Stimulated activated CD4-positive, alpha-beta T cell treated with anti-CD3 and anti-CD28 coated beads, TNF-alpha, amount 100 ng/mL, for 24 hours (primary cell): ENCODE data around the gene NHP2.
"Not testable (repeated sequence)": the region's sequence is repeated elsewhere in the genome, so short reads cannot be mapped to it uniquely, and the experiment has no call there.

Experiments
- DNase-seq, 3 experiments: peaks; one replicate each; pipeline ENCODE4 v3.0.0-alpha.2; 2020; ENCODE audit warnings: low read depth in 3 of 3

NHP2 gene

GRCh38 chr5:178153530-178154340 is at the start of gene NHP2:
Gene NHP2, minus strand, starts transcription at chr5:178153885. Its CDS starts 68 bp downstream, at chr5:178153817.
- DNase-seq = peak; percentile 96 to 99 (median 98)

GRCh38 chr5:178202541-178202940 is 48.9 kb upstream of the NHP2 start:
- no peak for DNase-seq

GRCh38 chr5:178201927-178202235 is 48.2 kb upstream of the NHP2 start:
- no peak for DNase-seq

- DNase-seq = no peak
Measured at GRCh38 chr5:178201221-178201926, 47.7 kb upstream of the NHP2 start.

- DNase-seq = no peak
Measured at GRCh38 chr5:178199581-178200434, 46.1 kb upstream of the NHP2 start.

- DNase-seq = no peak
Measured at GRCh38 chr5:178198706-178199105, 45.0 kb upstream of the NHP2 start.

GRCh38 chr5:178198151-178198550 is 44.5 kb upstream of the NHP2 start:
- not testable (repeated sequence) for DNase-seq

GRCh38 chr5:178196986-178197385 is 43.3 kb upstream of the NHP2 start:
- DNase-seq = no peak

GRCh38 chr5:178196281-178196812 is 42.7 kb upstream of the NHP2 start:
- DNase-seq = no peak

- no peak for DNase-seq
Measured at GRCh38 chr5:178194026-178194425, 40.3 kb upstream of the NHP2 start.

- DNase-seq = no peak
Measured at GRCh38 chr5:178193251-178193809, 39.6 kb upstream of the NHP2 start.

GRCh38 chr5:178192787-178193186 is 39.1 kb upstream of the NHP2 start:
- no peak for DNase-seq

GRCh38 chr5:178192244-178192643 is 38.6 kb upstream of the NHP2 start:
- no peak for DNase-seq

GRCh38 chr5:178191661-178192060 is 38.0 kb upstream of the NHP2 start:
- no peak for DNase-seq

- DNase-seq = no peak
Measured at GRCh38 chr5:178189433-178189832, 35.7 kb upstream of the NHP2 start.

GRCh38 chr5:178187014-178187413 is 33.3 kb upstream of the NHP2 start, which contains the start of gene GMCL2:
Gene GMCL2, minus strand, starts transcription at chr5:178187371. Its CDS starts 72 bp downstream, at chr5:178187299.
- DNase-seq = no peak

- DNase-seq = no peak
Measured at GRCh38 chr5:178186427-178186826, 32.7 kb upstream of the NHP2 start.

- DNase-seq = no peak
Measured at GRCh38 chr5:178182158-178182876, 28.6 kb upstream of the NHP2 start.

- no peak for DNase-seq
Measured at GRCh38 chr5:178180141-178180863, 26.6 kb upstream of the NHP2 start.

- no peak for DNase-seq
Measured at GRCh38 chr5:178177569-178177968, 23.9 kb upstream of the NHP2 start.
